Thyroid gland (tissue), 4 donors: ENCODE results near the gene DCD. TPM values are rescaled to one million over a fixed set of nuclear protein-coding genes. Genes with fewer than 3 reads are reported as not detected.

Experiments used
- DNase-seq, 2 donors: peaks; one replicate each; pipeline ENCODE4 v3.0.0-alpha.2; 2019
- H3K27ac ChIP-seq, 3 donors: fragments of 200-600 bp; sonication (generic); 1 replicate in 2 of 3; 2 replicates in 1 of 3; pipeline ENCODE4 v1.5.1; 2016 to 2019; ENCODE audit warnings: mild to moderate bottlenecking in 1 of 3, moderate library complexity in 1 of 3
- H3K27me3 ChIP-seq: fragments of 200-600 bp; sonication (generic); one replicate; pipeline ENCODE4 v1.5.1; 2019
- H3K36me3 ChIP-seq, 2 donors: fragments of 200-600 bp; sonication (generic); one replicate each; pipeline ENCODE4 v1.5.1; 2016 to 2019
- H3K4me1 ChIP-seq, 2 donors: fragments of 200-600 bp; sonication (generic); one replicate each; pipeline ENCODE4 v1.5.1; 2017 to 2019
- H3K4me3 ChIP-seq, 3 donors: fragments of 200-600 bp; sonication (generic); replicated peaks in 1 of 3; 1 replicate in 2 of 3; 2 replicates in 1 of 3; pipeline ENCODE4 v1.5.1; 2016; ENCODE audit warnings: mild to moderate bottlenecking in 1 of 3
- H3K9me3 ChIP-seq: fragments of 200-600 bp; sonication (generic); one replicate; pipeline ENCODE4 v1.5.1; 2017
- POLR2A ChIP-seq, 2 donors: fragments of 450-650 bp; IDR thresholded peaks; one replicate each; pipeline ENCODE4 v1.6.1; 2017; ENCODE audit warnings: antibody characterized with exemption in 2 of 2, mild to moderate bottlenecking in 2 of 2, moderate library complexity in 1 of 2
- WGBS, 2 donors: methylation state at CpG; one replicate each; pipeline ENCODE4 v1.1.5; 2017; 5-methylcytosine and 5-hydroxymethylcytosine counted together
- intact Hi-C: fragments of 100-400 bp; cut with DNase I; formaldehyde crosslinking; loops from one replicate; pipeline ENCODE4 v1.15.1; 2023
- total RNA-seq, 4 donors: library from RNA; depleted of rRNA; stranded (reverse); fragments of >200 nt; gene quantifications; one replicate each; pipeline ENCODE4 v1.2.3, GENCODE V29; 2016
- TF ChIP-seq, protein P1 (sequence below), 6 experiments: fragments of 200-600 bp in 3 of 6; fragments of 450-650 bp in 3 of 6; sonication (generic) in 3 of 6; IDR thresholded peaks; one replicate each; pipeline ENCODE4 v1.5.1; 2016 to 2019; ENCODE audit warnings: antibody characterized with exemption in 6 of 6, mild to moderate bottlenecking in 2 of 6, inconsistent platforms in 1 of 6, moderate library complexity in 1 of 6

Gene DCD
- total RNA-seq, 4 donors from 2014 or later, result not detected

DNA sequence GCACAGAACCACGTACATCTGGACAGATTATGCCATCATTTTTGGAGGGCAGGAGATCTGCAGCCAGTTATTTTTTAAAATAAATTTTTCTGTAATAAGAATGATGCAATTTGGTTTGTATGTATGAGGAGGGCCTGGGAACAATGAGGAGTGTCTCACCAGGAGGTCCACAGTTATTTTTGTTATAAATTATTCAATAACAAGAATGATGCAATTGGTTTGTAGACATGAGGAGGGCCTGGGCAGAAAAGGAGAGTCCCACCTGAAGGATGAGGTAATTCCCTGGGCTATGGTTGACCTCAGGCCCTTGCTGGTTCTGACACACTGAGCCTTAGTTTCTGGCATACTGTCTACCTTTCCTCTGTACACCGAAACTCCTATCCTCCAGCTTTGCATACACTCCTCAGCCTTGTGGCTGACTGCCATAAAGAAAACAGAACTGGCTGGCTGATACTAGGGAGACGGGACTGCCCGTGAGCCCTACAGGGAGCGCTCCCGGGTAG lies 9.0 kb upstream of the DCD start:
- no peak for TF ChIP-seq POLR2A (IDR thresholded peaks at IDR 0.05)
- TF ChIP-seq, protein P1, sequence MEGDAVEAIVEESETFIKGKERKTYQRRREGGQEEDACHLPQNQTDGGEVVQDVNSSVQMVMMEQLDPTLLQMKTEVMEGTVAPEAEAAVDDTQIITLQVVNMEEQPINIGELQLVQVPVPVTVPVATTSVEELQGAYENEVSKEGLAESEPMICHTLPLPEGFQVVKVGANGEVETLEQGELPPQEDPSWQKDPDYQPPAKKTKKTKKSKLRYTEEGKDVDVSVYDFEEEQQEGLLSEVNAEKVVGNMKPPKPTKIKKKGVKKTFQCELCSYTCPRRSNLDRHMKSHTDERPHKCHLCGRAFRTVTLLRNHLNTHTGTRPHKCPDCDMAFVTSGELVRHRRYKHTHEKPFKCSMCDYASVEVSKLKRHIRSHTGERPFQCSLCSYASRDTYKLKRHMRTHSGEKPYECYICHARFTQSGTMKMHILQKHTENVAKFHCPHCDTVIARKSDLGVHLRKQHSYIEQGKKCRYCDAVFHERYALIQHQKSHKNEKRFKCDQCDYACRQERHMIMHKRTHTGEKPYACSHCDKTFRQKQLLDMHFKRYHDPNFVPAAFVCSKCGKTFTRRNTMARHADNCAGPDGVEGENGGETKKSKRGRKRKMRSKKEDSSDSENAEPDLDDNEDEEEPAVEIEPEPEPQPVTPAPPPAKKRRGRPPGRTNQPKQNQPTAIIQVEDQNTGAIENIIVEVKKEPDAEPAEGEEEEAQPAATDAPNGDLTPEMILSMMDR (IDR thresholded peaks at IDR 0.05), result no peak
- Histone ChIP-seq H3K36me3 (no peaks in the 10 kb centered on the region), H3K4me1 (no peaks in the 10 kb centered on the region), H3K9me3 (no peaks in the 10 kb centered on the region), H3K4me3 (no peak overlapping the region), H3K27ac (no peak overlapping the region), H3K27me3 (no peaks in the 10 kb centered on the region)
- no peak for DNase-seq
- intact Hi-C loops, result no loop called here
- 81 to 83% methylated on average over 6 of the region's 6 CpGs for WGBS, 2 donors

DNA sequence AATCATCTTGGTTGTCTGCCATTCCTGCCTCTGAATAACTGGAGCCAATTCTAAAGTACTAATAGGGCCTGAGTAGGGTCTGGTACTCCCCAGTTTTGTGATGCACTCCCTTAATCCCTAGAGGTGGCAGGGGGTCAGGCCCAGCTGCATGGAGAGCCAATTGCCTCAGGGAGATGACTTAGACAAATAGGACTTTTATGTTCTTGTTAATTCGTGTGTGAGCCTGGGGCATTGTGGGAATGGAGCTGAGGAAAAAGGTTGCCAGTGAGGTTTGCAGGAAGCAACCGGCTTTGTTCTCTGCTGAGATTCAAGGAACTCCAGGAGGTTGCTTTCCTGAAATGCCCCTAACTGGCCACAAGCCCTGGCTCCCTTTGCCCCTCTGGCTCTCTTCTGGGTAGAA lies 6.8 kb upstream of the DCD start:
- WGBS, 2 donors, result 22 to 47% methylated on average over 2 of the region's 2 CpGs
- intact Hi-C loops, result no loop called here
- no peak for TF ChIP-seq POLR2A (IDR thresholded peaks at IDR 0.05)
- TF ChIP-seq, protein P1 (IDR thresholded peaks at IDR 0.05), result no peak
- Histone ChIP-seq H3K4me3 (no peak overlapping the region), H3K27me3 (no peaks in the 10 kb centered on the region), H3K9me3 (no peaks in the 10 kb centered on the region), H3K4me1 (no peaks in the 10 kb centered on the region), H3K27ac (no peak overlapping the region), H3K36me3 (no peaks in the 10 kb centered on the region)
- DNase-seq, result no peak

DNA sequence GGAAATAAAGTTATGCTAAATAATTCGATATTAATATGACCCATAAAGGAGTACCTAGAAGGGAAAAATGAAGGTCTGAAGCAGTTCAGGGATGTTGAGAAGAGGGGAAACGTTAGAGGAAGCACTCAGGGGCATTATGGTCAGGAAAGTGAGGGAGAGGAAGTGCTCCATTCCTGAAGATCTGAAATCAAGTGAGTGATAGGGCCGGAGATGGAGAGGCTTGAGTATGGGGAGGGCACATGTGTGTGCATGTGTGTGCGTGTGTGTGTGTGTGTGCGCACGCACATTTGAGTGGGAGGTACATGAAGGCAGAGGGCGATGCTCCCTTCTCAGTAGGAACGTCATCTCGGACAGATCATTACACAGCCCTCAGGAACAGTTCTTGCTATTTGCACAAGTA lies 4.9 kb upstream of the DCD start:
- H3K27me3 ChIP-seq, result no peaks in the 10 kb centered on the region
- H3K27ac ChIP-seq, result no peak overlapping the region
- no peaks in the 10 kb centered on the region for H3K9me3 ChIP-seq
- intact Hi-C loops, result no loop called here
- H3K4me1 ChIP-seq, result no peaks in the 10 kb centered on the region
- no peak for TF ChIP-seq POLR2A (IDR thresholded peaks at IDR 0.05)
- TF ChIP-seq, protein P1 (IDR thresholded peaks at IDR 0.05), result no peak
- H3K4me3 ChIP-seq, result no peak overlapping the region
- WGBS, 2 donors, result 66 to 75% methylated on average over 9 of the region's 9 CpGs
- H3K36me3 ChIP-seq, result no peaks in the 10 kb centered on the region
- no peak for DNase-seq

DNA sequence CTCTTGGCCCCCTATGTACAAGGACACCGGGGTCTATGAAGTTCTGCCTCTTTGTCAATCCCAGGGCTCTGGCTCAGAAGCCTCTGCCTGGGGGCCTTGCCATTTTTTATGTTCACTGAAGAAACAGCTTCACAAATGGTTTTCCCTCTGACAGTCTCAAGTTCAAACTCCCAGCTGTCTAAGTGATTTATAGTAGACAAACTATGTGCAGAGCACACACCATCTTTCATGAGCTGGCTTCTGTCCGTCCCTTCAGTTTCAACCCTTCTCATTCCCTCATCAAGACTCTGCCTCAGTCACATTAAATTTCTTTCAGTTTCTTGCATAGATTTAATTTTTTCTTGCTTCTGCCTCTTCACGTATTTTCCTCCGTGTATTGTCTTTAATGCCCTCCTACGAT lies 2.7 kb upstream of the DCD start:
- DNase-seq, result no peak
- Histone ChIP-seq H3K36me3 (no peaks in the 10 kb centered on the region), H3K27ac (no peak overlapping the region)

DNA sequence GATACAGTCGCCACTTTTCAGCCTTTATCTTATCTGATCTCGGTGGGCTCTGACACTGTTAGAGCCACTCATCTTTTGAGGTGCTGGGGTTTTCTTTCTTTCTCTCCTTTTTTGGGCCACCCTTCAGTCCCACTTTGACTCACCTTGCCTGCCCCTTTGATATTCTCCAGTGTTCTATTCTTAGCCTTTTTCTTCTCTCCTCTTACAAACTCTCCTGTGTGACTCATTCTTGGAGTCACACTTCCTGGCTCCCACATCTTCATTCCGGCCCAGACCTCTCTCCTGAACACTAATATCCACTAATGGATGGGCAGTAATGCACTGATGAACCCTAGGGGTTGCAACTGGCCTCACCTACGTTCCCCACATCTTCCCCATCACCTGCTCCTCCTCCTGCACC lies 2.2 kb upstream of the DCD start:
- intact Hi-C loops, result no loop called here
- DNase-seq, result no peak

More for the DNA sequence above, 2.7 kb upstream of the DCD start:
- Histone ChIP-seq H3K27me3 (no peaks in the 10 kb centered on the region), H3K4me1 (no peaks in the 10 kb centered on the region), H3K9me3 (no peaks in the 10 kb centered on the region), H3K4me3 (no peak overlapping the region)
- 81% methylated on average over 5 of the region's 5 CpGs for whole genome bisulfite sequencing, 2 donors
- intact Hi-C loops, result no loop called here
- TF ChIP-seq POLR2A (IDR thresholded peaks at IDR 0.05), result no peak
- TF ChIP-seq, protein P1 (IDR thresholded peaks at IDR 0.05), result no peak

More for the DNA sequence above, 2.2 kb upstream of the DCD start:
- 62 to 68% methylated on average over 4 of the region's 4 CpGs for WGBS, 2 donors
- no peak overlapping the region for H3K4me3 ChIP-seq
- H3K27ac ChIP-seq, result no peak overlapping the region
- H3K9me3 ChIP-seq, result no peaks in the 10 kb centered on the region
- no peaks in the 10 kb centered on the region for H3K27me3 ChIP-seq
- H3K4me1 ChIP-seq, result no peaks in the 10 kb centered on the region
- H3K36me3 ChIP-seq, result no peaks in the 10 kb centered on the region
- TF ChIP-seq, protein P1 (IDR thresholded peaks at IDR 0.05), result no peak
- no peak for TF ChIP-seq POLR2A (IDR thresholded peaks at IDR 0.05)
